Measurements from ENCODE around the gene AJUBA. TPM values are rescaled to one million over a fixed set of nuclear protein-coding genes. Genes with fewer than 3 reads are reported as not detected.
A peak's percentile ranks its signal among the peaks of the same experiment; 100 is the strongest.
"Not testable (repeated sequence)": the region's sequence is repeated elsewhere in the genome, so short reads cannot be mapped to it uniquely, and the experiment has no call there.

Gene AJUBA
- total and polyA plus RNA-seq, 7 experiments from 2014 or later, result 0.49 to 3.2 (median 1.6) TPM

DNA sequence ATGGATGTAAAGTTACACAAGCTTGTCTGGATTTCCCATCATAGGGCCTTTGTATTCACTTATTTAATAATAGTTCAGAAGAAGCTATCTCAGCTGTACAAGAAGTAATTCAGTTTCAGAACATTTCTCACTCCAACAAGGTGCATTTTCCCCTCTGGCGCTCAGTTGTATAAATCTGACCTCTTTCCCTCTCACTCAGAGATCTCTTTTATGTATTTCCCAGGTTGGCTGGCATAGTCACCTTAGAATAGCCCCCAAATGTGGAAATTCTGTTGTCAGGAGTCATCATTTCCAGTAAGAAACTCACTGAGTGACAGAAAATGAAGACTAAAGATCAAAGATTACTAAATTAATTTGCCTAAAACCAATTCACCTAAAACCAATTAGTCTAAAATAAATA, 11.2 kb downstream of the AJUBA start:
- POLR2A ChIA-PET, result no interaction called here
- Mint-ChIP-seq H3K36me3 (no peaks in the 10 kb centered on the region), H3K4me1 (no peaks in the 10 kb centered on the region), H3K4me3 (no peak overlapping the region), H3K9me3 (no peaks in the 10 kb centered on the region), H3K27ac (no peak overlapping the region), H3K27me3 (peaks cover 0 to 11% (median 0%) of the 10 kb centered on the region in 5 donors)
- no peak for DNase-seq
- CTCF ChIA-PET, result interaction anchor here (0.6 to 8.3 kb wide), 7 partner anchors 14 to 373 kb away, joined by 3 to 165 read pairs (median 4); partner anchors contain the start of gene AJUBA
- H3K4me1 ChIP-seq (ENCODE audit: control insufficient read depth in 2 of 2, insufficient read depth in 2 of 2, low read length in 2 of 2), result no peaks in the 10 kb centered on the region
- no peaks in the 10 kb centered on the region for H3K9me3 ChIP-seq (ENCODE audit: control insufficient read depth in 2 of 3, low read length in 3 of 3)
- intact Hi-C loops (cut with micrococcal nuclease), result no loop called here
- no peak overlapping the region for H3K4me3 ChIP-seq (ENCODE audit: low read length)
- H3K36me3 ChIP-seq (ENCODE audit: control insufficient read depth in 2 of 3, insufficient read depth in 3 of 3, low read length in 3 of 3), result no peaks in the 10 kb centered on the region
- H3K27me3 ChIP-seq (ENCODE audit: control insufficient read depth in 2 of 2, insufficient read depth in 2 of 2, low read length in 2 of 2), result no peaks in the 10 kb centered on the region
- no peak for ATAC-seq
- H3K27ac ChIP-seq (ENCODE audit: low read depth, low read length), result no peak overlapping the region

DNA sequence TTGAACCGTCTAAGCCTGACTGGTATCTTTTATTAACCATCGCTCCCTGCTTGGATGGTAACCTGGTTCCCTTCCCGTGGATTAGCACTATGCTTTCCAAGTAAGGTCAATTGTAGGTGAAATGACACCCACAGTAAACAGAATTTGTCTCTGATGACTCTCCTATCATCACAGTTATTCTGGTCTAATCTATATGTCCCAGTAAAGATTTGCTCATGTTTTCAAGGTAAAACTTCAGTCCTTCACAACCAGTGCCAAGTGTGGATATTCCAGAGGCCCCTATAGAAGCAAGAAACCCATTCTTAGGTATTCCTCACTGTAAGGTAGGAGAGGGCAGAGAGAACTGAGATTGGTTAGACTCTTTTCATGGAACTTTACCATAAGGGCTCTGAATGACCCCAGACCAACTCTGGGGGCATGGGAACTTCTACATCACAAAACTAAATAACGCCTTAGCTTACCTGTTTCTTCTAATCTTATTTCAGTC, 15.5 kb downstream of the AJUBA start:
- no peaks in the 10 kb centered on the region for H3K9me3 Mint-ChIP-seq

DNA sequence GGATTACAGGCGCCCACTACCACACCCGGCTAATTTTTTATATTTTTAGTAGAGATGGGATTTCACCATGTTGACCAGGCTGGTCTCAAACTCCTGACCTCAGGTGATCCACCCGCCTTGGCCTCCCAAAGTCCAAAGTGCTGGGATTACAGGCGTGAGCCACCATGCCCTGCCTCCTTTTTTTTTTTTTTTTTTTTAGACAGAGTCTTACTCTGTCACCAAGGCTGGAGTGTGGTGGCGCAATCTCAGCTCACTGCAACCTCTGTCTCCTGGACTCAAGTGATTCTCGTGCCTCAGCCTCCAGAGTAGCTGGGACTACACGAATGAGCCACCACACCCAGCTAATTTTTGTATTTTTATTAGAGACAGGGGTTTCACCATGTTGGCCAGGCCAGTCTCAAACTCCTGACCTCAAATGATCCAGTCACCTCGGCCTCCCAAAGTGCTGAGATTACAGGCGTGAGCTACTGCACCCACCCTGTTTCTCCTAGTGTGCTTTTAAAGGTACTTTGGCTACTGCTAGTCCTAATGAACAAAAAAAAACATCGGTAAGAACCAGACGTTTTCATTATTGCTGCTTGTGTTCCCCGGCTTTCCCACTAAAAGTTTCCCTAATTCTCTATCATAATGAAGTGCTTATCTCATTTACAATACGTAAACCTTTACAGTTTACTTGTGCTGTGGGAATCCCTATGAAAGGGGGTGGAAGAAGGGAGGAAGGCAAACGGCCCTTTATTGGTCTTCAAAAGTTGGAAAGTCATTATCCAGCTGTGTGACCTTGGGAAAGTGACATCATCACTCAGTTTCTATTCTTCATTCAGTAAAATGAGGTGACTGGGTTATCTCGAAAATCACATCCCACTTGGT, 16.2 kb downstream of the AJUBA start:
- H3K4me3 ChIP-seq (ENCODE audit: low read length); H3K9me3 ChIP-seq (ENCODE audit: control insufficient read depth in 2 of 3, low read length in 3 of 3); H3K27me3 ChIP-seq (ENCODE audit: control insufficient read depth in 2 of 2, insufficient read depth in 2 of 2, low read length in 2 of 2); H3K36me3 Mint-ChIP-seq; H3K4me1 ChIP-seq (ENCODE audit: control insufficient read depth in 2 of 2, insufficient read depth in 2 of 2, low read length in 2 of 2); H3K9me3 Mint-ChIP-seq; ATAC-seq; DNase-seq; H3K4me1 Mint-ChIP-seq; H3K27ac ChIP-seq (ENCODE audit: low read depth, low read length); intact Hi-C loops (cut with micrococcal nuclease); H3K4me3 Mint-ChIP-seq; H3K27ac Mint-ChIP-seq; H3K36me3 ChIP-seq (ENCODE audit: control insufficient read depth in 2 of 3, insufficient read depth in 3 of 3, low read length in 3 of 3): not testable (repeated sequence)
- ChIA-PET POLR2A (interaction anchor here (0.7 kb wide), 1 partner anchor 11 kb away, joined by 3 read pairs; no protein-coding TSS in a partner anchor), CTCF (interaction anchor here (0.5 to 1.1 kb wide), 2 partner anchors 39 to 92 kb away, joined by 3 read pairs; no protein-coding TSS in a partner anchor)
- H3K27me3 Mint-ChIP-seq, result peaks cover 0 to 18% (median 0%) of the 10 kb centered on the region in 5 donors

More for the DNA sequence above, 15.5 kb downstream of the AJUBA start:
- CTCF ChIA-PET, result interaction anchor here (1.1 kb wide), 1 partner anchor 92 kb away, joined by 3 read pairs; no protein-coding TSS in a partner anchor
- no peaks in the 10 kb centered on the region for H3K4me1 Mint-ChIP-seq
- Histone ChIP-seq H3K4me1 (ENCODE audit: control insufficient read depth in 2 of 2, insufficient read depth in 2 of 2, low read length in 2 of 2) (no peaks in the 10 kb centered on the region), H3K27me3 (ENCODE audit: control insufficient read depth in 2 of 2, insufficient read depth in 2 of 2, low read length in 2 of 2) (no peaks in the 10 kb centered on the region), H3K27ac (ENCODE audit: low read depth, low read length) (no peak overlapping the region), H3K36me3 (ENCODE audit: control insufficient read depth in 2 of 3, insufficient read depth in 3 of 3, low read length in 3 of 3) (no peaks in the 10 kb centered on the region), H3K4me3 (ENCODE audit: low read length) (no peak overlapping the region), H3K9me3 (ENCODE audit: control insufficient read depth in 2 of 3, low read length in 3 of 3) (no peaks in the 10 kb centered on the region)
- no peak overlapping the region for H3K4me3 Mint-ChIP-seq
- POLR2A ChIA-PET, result interaction anchor here (0.7 kb wide), 1 partner anchor 11 kb away, joined by 3 read pairs; no protein-coding TSS in a partner anchor
- intact Hi-C loops (cut with micrococcal nuclease), result no loop called here
- peaks cover 0 to 14% (median 0%) of the 10 kb centered on the region in 5 donors for H3K27me3 Mint-ChIP-seq
- H3K36me3 Mint-ChIP-seq, result no peaks in the 10 kb centered on the region
- no peak for ATAC-seq
- H3K27ac Mint-ChIP-seq, result no peak overlapping the region
- DNase-seq, result no peak

DNA sequence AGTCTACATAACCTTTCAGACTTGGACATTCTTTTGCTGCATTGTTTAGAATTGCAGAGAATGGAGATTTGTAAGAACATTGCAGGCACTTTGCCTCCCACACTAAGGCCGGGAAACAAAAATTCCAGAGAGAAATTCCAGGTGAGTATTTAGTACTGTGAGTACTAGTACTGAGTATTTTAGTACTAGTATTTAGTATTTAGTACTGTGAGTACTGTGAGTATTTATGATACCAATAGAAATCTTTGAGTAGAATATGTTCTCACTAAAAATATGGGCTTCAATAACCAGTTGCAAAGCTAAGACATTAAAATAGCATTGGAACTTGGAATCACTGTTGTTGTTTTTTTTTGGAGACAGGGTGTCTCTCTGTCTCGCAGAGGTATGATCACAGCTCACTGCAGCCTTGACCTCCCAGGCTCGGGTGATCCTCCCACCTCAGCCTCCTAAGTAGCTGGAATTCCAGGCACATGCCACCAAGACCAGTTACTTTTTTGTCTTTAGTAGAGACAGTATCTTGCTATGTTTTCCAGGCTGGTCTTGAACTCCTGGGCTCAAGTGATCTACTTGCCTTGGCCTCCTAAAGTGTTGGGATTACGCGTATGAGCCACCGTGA, 20.2 kb downstream of the AJUBA start:
- H3K4me1 ChIP-seq (ENCODE audit: control insufficient read depth in 2 of 2, insufficient read depth in 2 of 2, low read length in 2 of 2), result no peaks in the 10 kb centered on the region
- no peaks in the 10 kb centered on the region for H3K27me3 ChIP-seq (ENCODE audit: control insufficient read depth in 2 of 2, insufficient read depth in 2 of 2, low read length in 2 of 2)
- H3K27ac Mint-ChIP-seq, result no peak overlapping the region
- no peak overlapping the region for H3K4me3 ChIP-seq (ENCODE audit: low read length)
- H3K4me1 Mint-ChIP-seq, result peaks cover 0 to 5% (median 0%) of the 10 kb centered on the region in 7 donors
- DNase-seq, result no peak
- H3K36me3 Mint-ChIP-seq, result no peaks in the 10 kb centered on the region
- ChIA-PET POLR2A (interaction anchor here (1.0 kb wide), 1 partner anchor 10 kb away, joined by 3 read pairs; no protein-coding TSS in a partner anchor), CTCF (interaction anchor here (0.6 to 1.0 kb wide), 5 partner anchors 32 to 891 kb away, joined by 3 read pairs; no protein-coding TSS in a partner anchor)
- no peaks in the 10 kb centered on the region for H3K9me3 Mint-ChIP-seq
- H3K27me3 Mint-ChIP-seq, result peaks cover 0 to 17% (median 0%) of the 10 kb centered on the region in 5 donors
- H3K4me3 Mint-ChIP-seq, result no peak overlapping the region
- H3K36me3 ChIP-seq (ENCODE audit: control insufficient read depth in 2 of 3, insufficient read depth in 3 of 3, low read length in 3 of 3), result no peaks in the 10 kb centered on the region
- intact Hi-C loops (cut with micrococcal nuclease), result no loop called here
- H3K27ac ChIP-seq (ENCODE audit: low read depth, low read length), result no peak overlapping the region
- ATAC-seq, result no peak
- H3K9me3 ChIP-seq (ENCODE audit: control insufficient read depth in 2 of 3, low read length in 3 of 3), result no peaks in the 10 kb centered on the region

DNA sequence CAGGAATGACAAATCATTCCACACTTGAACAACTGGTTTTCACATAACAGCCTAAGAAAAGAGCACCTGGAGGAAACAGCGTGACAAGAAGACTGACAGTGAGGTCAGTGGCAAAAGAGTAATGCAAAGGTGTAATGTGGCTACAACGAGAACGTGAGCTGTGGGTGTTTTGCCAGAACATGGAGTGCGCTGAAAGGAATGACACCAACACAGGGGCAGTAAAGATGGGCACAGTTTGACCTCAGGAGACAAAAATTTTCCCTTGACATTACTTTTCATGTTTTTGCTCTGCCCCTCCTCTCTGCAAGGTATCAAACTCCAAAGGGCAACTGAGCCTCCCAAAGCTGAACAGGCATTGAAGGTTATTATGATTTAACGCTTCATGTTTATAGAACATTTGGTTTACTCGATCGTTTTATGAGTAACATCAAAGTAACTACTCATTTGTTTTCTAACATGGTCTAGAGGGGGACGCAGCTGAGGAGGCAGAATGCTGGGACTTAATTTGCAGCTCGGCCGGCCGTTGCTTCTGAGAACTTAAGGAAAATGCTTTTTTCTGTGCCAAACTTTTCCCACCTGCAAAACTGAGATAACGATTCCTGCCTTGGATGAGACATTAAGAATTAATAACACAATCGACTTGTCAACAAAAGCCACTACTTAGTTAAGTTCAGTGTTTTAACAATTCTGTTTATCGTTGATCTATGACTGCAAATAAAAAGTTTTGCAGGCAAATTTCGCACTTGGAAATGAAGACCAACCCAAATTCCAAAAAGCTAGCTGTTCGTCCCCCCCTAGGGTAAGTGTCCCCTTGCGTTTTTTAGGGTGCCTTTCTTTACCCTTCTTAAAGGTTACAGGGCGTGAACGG, 26.4 kb downstream of the AJUBA start:
- peak overlapping the region; percentile 87 to 95 (median 93) for H3K4me3 Mint-ChIP-seq
- ATAC-seq, result no peak
- H3K27me3 ChIP-seq (ENCODE audit: control insufficient read depth in 2 of 2, insufficient read depth in 2 of 2, low read length in 2 of 2), result no peaks in the 10 kb centered on the region
- no peaks in the 10 kb centered on the region for H3K9me3 Mint-ChIP-seq
- DNase-seq, result no peak
- H3K36me3 Mint-ChIP-seq, result peaks cover 3 to 12% (median 8%) of the 10 kb centered on the region in 5 donors
- ChIA-PET POLR2A (interaction anchor here (0.5 to 2.3 kb wide), 16 partner anchors 9 to 1116 kb away, joined by 3 to 13 read pairs (median 4); partner anchors contain the start of genes CDH24, MRPL52, PRMT5 and RBM23), CTCF (interaction anchor here (1.1 to 2.9 kb wide), 6 partner anchors 17 to 113 kb away, joined by 3 to 14 read pairs (median 7); partner anchors contain the start of gene PRMT5)
- H3K27me3 Mint-ChIP-seq, result peaks cover 0 to 4% (median 0%) of the 10 kb centered on the region in 5 donors
- H3K36me3 ChIP-seq (ENCODE audit: control insufficient read depth in 2 of 3, insufficient read depth in 3 of 3, low read length in 3 of 3), result peaks cover 0 to 10% (median 0%) of the 10 kb centered on the region in 3 experiments
- peak overlapping the region; percentile 88 to 96 (median 92) for H3K27ac Mint-ChIP-seq
- peaks cover 0 to 6% of the 10 kb centered on the region in 2 donors for H3K4me1 ChIP-seq (ENCODE audit: control insufficient read depth in 2 of 2, insufficient read depth in 2 of 2, low read length in 2 of 2)
- H3K4me3 ChIP-seq (ENCODE audit: low read length), result peak overlapping the region; percentile 64
- peaks cover 0 to 31% (median 19%) of the 10 kb centered on the region in 7 donors for H3K4me1 Mint-ChIP-seq
- no peaks in the 10 kb centered on the region for H3K9me3 ChIP-seq (ENCODE audit: control insufficient read depth in 2 of 3, low read length in 3 of 3)
- intact Hi-C loops (cut with micrococcal nuclease), result loop anchor here (1.0 to 2.0 kb wide), 3 partner anchors 27 to 345 kb away; no protein-coding TSS in a partner anchor
- peak overlapping the region; percentile 85 for H3K27ac ChIP-seq (ENCODE audit: low read depth, low read length)

Data from naive thymus-derived CD4-positive, alpha-beta T cell (primary cell).